Stomach smooth muscle (tissue), 2 donors: Measurements from ENCODE around the gene FAAP20.
A peak's percentile ranks its signal among the peaks of the same experiment; 100 is the strongest.

Experiments
- H3K27ac ChIP-seq: one replicate; pipeline ENCODE4 v1.7.0; 2013; ENCODE audit warnings: mild to moderate bottlenecking, low read length, inconsistent platforms
- H3K27me3 ChIP-seq, 2 donors: one replicate each; pipeline ENCODE4 v1.7.0; 2013; ENCODE audit warnings: low read length in 2 of 2; ENCODE audit not compliant: insufficient read depth in 2 of 2, control insufficient read depth in 1 of 2
- H3K36me3 ChIP-seq, 2 donors: one replicate each; pipeline ENCODE4 v1.7.0; 2013; ENCODE audit warnings: low read length in 2 of 2; ENCODE audit not compliant: control insufficient read depth in 2 of 2, insufficient read depth in 2 of 2
- H3K4me1 ChIP-seq: one replicate; pipeline ENCODE4 v1.7.0; 2013; ENCODE audit warnings: low read length; ENCODE audit not compliant: control insufficient read depth, insufficient read depth
- H3K4me3 ChIP-seq, 2 donors: one replicate each; pipeline ENCODE4 v1.7.0; 2013; ENCODE audit warnings: low read length in 2 of 2
- H3K9ac ChIP-seq, 2 donors: one replicate each; pipeline ENCODE4 v1.7.0; 2013; ENCODE audit warnings: low read length in 2 of 2, mild to moderate bottlenecking in 1 of 2
- H3K9me3 ChIP-seq, 2 donors: one replicate each; pipeline ENCODE4 v1.7.0; 2013; ENCODE audit warnings: low read length in 2 of 2; ENCODE audit not compliant: control insufficient read depth in 2 of 2
- donor health status: healthy.
- donor health status: Pancreatic carcinoma.

The FAAP20 gene

GRCh38 chr1:2190491-2190976, 4.0 kb downstream of the FAAP20 start:
- Histone ChIP-seq H3K27me3 (no peaks in the 10 kb centered on the region), H3K9me3 (no peaks in the 10 kb centered on the region), H3K4me3 (peak overlapping the region; percentile 73 to 84), H3K36me3 (no peaks in the 10 kb centered on the region), H3K4me1 (peaks cover 53% of the 10 kb centered on the region), H3K27ac (peak overlapping the region; percentile 99), H3K9ac (peak overlapping the region; percentile 84 to 91)

GRCh38 chr1:2189459-2190425, 4.8 kb downstream of the FAAP20 start:
- peaks cover 47% of the 10 kb centered on the region for H3K4me1 ChIP-seq
- no peaks in the 10 kb centered on the region for H3K36me3 ChIP-seq
- peak overlapping the region; percentile 99 for H3K27ac ChIP-seq
- H3K27me3 ChIP-seq, result no peaks in the 10 kb centered on the region
- H3K9ac ChIP-seq, result peak overlapping the region; percentile 84 to 91
- peak overlapping the region; percentile 73 to 84 for H3K4me3 ChIP-seq
- H3K9me3 ChIP-seq, result no peaks in the 10 kb centered on the region

GRCh38 chr1:2188336-2188735, 6.2 kb downstream of the FAAP20 start:
- Histone ChIP-seq H3K36me3 (peaks cover 3 to 4% of the 10 kb centered on the region in 2 donors), H3K27me3 (no peaks in the 10 kb centered on the region), H3K4me3 (no peak overlapping the region), H3K27ac (no peak overlapping the region), H3K4me1 (peaks cover 40% of the 10 kb centered on the region), H3K9ac (no peak overlapping the region), H3K9me3 (no peaks in the 10 kb centered on the region)

GRCh38 chr1:2187619-2188018, 7.0 kb downstream of the FAAP20 start:
- H3K36me3 ChIP-seq, result peaks cover 3 to 4% of the 10 kb centered on the region in 2 donors
- no peak overlapping the region for H3K27ac ChIP-seq
- no peaks in the 10 kb centered on the region for H3K27me3 ChIP-seq
- H3K9ac ChIP-seq, result no peak overlapping the region
- peaks cover 33% of the 10 kb centered on the region for H3K4me1 ChIP-seq
- no peak overlapping the region for H3K4me3 ChIP-seq
- no peaks in the 10 kb centered on the region for H3K9me3 ChIP-seq

DNA sequence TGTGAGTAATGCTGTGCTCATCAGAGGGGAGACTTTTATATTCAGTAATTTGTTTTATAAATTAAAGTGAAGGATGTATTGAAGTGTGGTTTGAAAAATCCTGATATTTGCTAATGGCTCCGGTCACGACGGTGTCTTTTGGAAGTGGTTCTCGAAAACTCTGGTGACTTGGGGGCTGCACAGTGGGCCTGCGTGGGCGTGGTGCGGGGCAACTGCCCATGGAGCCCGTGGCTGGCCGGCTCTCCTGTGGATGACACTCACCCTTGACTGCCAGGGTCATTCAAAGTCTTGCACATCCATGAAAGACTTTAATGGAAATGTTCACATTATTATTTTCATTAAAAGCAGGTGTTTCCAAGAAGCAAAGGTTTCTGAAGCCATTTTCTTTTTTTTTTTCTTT, 7.7 kb downstream of the FAAP20 start:
- Histone ChIP-seq H3K36me3 (peaks cover 3 to 4% of the 10 kb centered on the region in 2 donors), H3K9me3 (no peaks in the 10 kb centered on the region)

DNA sequence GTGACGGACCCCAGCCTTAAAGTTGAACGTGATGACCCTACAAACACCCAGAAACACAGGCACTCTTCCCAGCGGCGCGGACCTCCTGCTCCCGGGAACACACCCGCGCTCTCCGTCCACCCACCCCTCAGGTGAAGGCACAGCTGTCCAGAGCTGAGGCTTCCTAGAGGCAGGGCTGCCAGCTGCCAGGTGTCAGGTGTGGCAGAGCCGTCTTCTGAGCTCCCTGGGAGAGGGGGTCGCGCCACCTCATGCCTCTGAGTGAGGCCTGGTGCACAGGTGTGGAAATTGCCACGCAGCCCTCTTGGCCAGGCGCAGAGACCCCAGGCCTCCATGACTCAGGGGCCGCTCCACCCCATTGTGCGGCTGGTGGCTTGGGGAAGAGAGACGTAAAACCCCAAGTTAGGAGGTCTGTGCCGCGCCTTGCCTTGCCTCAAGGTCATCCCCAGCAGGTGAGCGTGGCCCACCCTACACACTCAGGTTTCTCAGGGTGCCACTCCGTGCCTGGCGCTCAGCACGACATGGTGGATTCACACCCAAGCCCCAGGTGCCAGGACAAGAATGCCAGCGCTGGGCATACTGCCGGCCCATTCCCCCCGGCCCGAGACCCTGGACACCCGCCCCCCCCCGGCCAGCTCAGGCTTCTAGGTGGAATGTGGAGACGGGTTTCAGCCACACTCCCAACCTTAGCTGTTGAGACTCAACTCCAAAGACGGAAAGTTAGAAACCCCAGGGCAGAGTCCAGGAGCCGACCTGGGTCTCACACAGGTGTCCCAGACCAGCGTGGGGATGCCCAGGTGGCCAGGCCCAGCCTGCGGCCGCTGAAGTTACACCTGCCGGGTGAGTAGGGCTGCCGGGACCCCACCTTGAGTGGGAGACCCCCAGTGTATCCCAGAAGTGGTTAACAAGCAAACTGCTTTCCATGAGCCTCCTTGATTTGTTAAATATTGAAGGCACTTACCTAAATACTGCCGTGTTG, 8.4 kb downstream of the FAAP20 start:
- Histone ChIP-seq H3K9ac (no peak overlapping the region), H3K4me3 (no peak overlapping the region), H3K36me3 (peaks cover 3 to 4% of the 10 kb centered on the region in 2 donors), H3K4me1 (peaks cover 20% of the 10 kb centered on the region), H3K27me3 (no peaks in the 10 kb centered on the region), H3K9me3 (no peaks in the 10 kb centered on the region), H3K27ac (no peak overlapping the region)

More for the DNA sequence above, 7.7 kb downstream of the FAAP20 start:
- Histone ChIP-seq H3K27ac (no peak overlapping the region), H3K4me1 (peaks cover 26% of the 10 kb centered on the region), H3K27me3 (no peaks in the 10 kb centered on the region), H3K9ac (no peak overlapping the region), H3K4me3 (no peak overlapping the region)

GRCh38 chr1:2184934-2185333, 9.6 kb downstream of the FAAP20 start:
- no peak overlapping the region for H3K27ac ChIP-seq
- peaks cover 7% of the 10 kb centered on the region for H3K4me1 ChIP-seq
- no peaks in the 10 kb centered on the region for H3K27me3 ChIP-seq
- no peak overlapping the region for H3K9ac ChIP-seq
- H3K9me3 ChIP-seq, result no peaks in the 10 kb centered on the region
- H3K36me3 ChIP-seq, result peaks cover 3 to 7% of the 10 kb centered on the region in 2 donors
- no peak overlapping the region for H3K4me3 ChIP-seq

DNA sequence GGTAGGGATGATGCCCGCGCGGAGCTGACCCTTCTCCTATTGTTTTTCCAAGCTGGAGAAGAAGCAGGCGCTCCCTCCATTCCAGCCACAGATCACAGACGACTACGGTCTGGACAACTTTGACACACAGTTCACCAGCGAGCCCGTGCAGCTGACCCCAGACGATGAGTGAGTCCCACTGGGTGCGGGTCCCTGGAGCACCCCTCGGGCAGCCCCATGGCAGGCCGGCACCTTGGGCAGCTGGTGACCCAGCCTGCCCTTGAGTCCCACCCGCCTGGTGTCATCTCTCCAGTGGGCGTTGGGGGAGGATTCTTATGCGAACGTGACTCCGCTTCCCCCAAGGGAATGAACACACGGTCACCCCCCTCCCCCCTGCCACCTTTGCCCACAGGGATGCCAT, 10.0 kb downstream of the FAAP20 start:
- no peak overlapping the region for H3K9ac ChIP-seq
- no peak overlapping the region for H3K4me3 ChIP-seq
- H3K27ac ChIP-seq, result no peak overlapping the region
- H3K4me1 ChIP-seq, result peaks cover 4% of the 10 kb centered on the region
- peaks cover 3 to 7% of the 10 kb centered on the region in 2 donors for H3K36me3 ChIP-seq
- H3K27me3 ChIP-seq, result no peaks in the 10 kb centered on the region
- no peaks in the 10 kb centered on the region for H3K9me3 ChIP-seq

- Histone ChIP-seq H3K27ac (no peak overlapping the region), H3K4me3 (no peak overlapping the region), H3K27me3 (no peaks in the 10 kb centered on the region), H3K36me3 (peaks cover 3 to 7% of the 10 kb centered on the region in 2 donors), H3K4me1 (peaks cover under 1% of the 10 kb centered on the region), H3K9me3 (no peaks in the 10 kb centered on the region), H3K9ac (no peak overlapping the region)
Observed at GRCh38 chr1:2183937-2184334, 10.6 kb downstream of the FAAP20 start.

- H3K36me3 ChIP-seq, result peaks cover 3 to 7% of the 10 kb centered on the region in 2 donors
- no peak overlapping the region for H3K27ac ChIP-seq
Observed at GRCh38 chr1:2182376-2182775, 12.2 kb downstream of the FAAP20 start.

More at GRCh38 chr1:2182376-2182775, 12.2 kb downstream of the FAAP20 start:
- no peak overlapping the region for H3K9ac ChIP-seq
- H3K9me3 ChIP-seq, result no peaks in the 10 kb centered on the region
- H3K27me3 ChIP-seq, result no peaks in the 10 kb centered on the region
- no peaks in the 10 kb centered on the region for H3K4me1 ChIP-seq
- H3K4me3 ChIP-seq, result no peak overlapping the region
